ENCODE data around the gene ZFAND2A.
"Not testable (repeated sequence)": the region's sequence is repeated elsewhere in the genome, so short reads cannot be mapped to it uniquely, and the experiment has no call there.

ZFAND2A gene

DNA sequence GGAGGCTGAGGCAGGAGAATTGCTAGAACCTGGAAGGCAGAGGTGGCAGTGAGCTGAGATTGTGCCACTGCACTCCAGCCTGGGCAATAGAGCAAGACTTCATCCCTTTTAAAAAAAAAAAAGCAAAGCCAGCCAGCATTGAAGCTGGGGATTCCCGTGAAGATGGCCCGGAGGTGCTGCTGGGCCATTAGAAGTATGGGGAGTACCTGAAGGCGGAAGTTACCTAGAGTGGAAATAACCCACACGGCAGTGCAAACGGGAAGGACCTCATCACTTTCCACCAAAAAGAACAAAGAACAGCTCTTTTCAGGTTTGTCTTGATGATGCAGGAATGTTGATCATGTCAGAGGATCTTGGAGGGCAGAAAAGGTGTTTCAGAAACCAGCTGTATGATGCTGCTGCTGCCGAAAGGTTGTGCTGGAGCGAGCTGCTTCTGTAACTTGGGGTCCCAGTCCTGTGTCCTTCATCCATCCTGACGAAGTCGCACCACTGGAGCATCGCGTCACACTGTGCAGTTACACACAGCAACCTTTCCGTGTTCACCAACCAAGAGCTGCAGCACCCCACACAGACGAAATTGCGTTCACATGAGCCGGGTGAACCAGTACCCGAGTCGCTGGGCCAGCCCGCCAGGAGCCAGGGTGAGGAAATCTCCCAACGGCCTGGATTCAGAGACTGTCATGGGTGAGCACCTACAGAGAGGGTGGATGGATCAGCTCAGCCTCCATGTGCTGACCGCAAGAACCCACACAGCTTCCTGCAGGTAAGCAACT, 8.2 kb downstream of the ZFAND2A start:
- Histone ChIP-seq H3K27me3 (replicated peaks in 2 of 5; ENCODE audit: control insufficient read depth in 4 of 5, insufficient read depth in 5 of 5, low read length in 4 of 5) (no peaks in the 10 kb centered on the region), H3K4me1 (ENCODE audit: control extremely low read depth in 1 of 4, control insufficient read depth in 4 of 4, insufficient read depth in 4 of 4, low read length in 3 of 4) (no peaks in the 10 kb centered on the region), H3K27ac (ENCODE audit: insufficient read depth in 1 of 2, low read depth in 1 of 2, low read length in 2 of 2, poor library complexity in 1 of 2, severe bottlenecking in 2 of 2) (no peak overlapping the region), H3K36me3 (ENCODE audit: control insufficient read depth in 4 of 4, insufficient read depth in 4 of 4, low read length in 3 of 4) (peaks cover 14 to 65% (median 45%) of the 10 kb centered on the region in 4 experiments), H3K4me3 (ENCODE audit: control insufficient read depth in 1 of 7, extremely low read depth in 1 of 7, insufficient read depth in 4 of 7, low read depth in 2 of 7, low read length in 6 of 7) (no peak overlapping the region), H3K9me3 (ENCODE audit: control extremely low read depth in 1 of 5, control insufficient read depth in 4 of 5, insufficient read depth in 2 of 5, low read depth in 1 of 5, low read length in 4 of 5) (no peaks in the 10 kb centered on the region)
- ChIA-PET CTCF (interaction anchor here (1.0 to 1.5 kb wide), 4 partner anchors 9 to 25 kb away, joined by 3 to 7 read pairs (median 5); a partner anchor contains a TSS), POLR2A (no interaction called here)
- DNase-seq = no peak
- 95% methylated on average over 13 of the region's 20 CpGs for WGBS (ENCODE audit: insufficient coverage)

DNA sequence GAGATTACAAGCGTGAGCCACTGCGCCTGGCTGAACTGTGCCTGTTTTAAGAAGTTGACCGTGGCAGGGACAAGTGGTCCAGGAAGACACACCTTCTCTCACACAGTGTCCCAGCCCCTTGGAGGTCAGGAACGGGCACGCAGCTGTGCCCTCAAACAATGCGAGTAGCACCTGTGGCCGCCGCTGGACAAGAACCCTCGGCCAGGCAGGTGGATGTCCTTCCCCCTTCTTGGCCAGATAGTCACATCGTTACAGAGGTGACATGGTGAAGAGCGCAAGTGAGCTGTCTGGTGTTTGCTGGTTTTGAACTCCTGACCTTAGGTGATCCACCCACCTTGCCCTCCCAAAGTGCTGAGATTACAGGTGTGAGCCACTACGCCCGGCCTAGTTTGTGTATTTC, 8.8 kb downstream of the ZFAND2A start:
- ChIA-PET CTCF (interaction anchor here (1.0 to 1.5 kb wide), 4 partner anchors 8 to 25 kb away, joined by 3 to 7 read pairs (median 5); a partner anchor contains a TSS), POLR2A (no interaction called here)
- Histone ChIP-seq H3K4me3 (ENCODE audit: control insufficient read depth in 1 of 7, extremely low read depth in 1 of 7, insufficient read depth in 4 of 7, low read depth in 2 of 7, low read length in 6 of 7) (no peak overlapping the region), H3K36me3 (ENCODE audit: control insufficient read depth in 4 of 4, insufficient read depth in 4 of 4, low read length in 3 of 4) (peaks cover 12 to 60% (median 41%) of the 10 kb centered on the region in 4 experiments), H3K9me3 (ENCODE audit: control extremely low read depth in 1 of 5, control insufficient read depth in 4 of 5, insufficient read depth in 2 of 5, low read depth in 1 of 5, low read length in 4 of 5) (no peaks in the 10 kb centered on the region), H3K27me3 (replicated peaks in 2 of 5; ENCODE audit: control insufficient read depth in 4 of 5, insufficient read depth in 5 of 5, low read length in 4 of 5) (no peaks in the 10 kb centered on the region), H3K27ac (ENCODE audit: insufficient read depth in 1 of 2, low read depth in 1 of 2, low read length in 2 of 2, poor library complexity in 1 of 2, severe bottlenecking in 2 of 2) (no peak overlapping the region), H3K4me1 (ENCODE audit: control extremely low read depth in 1 of 4, control insufficient read depth in 4 of 4, insufficient read depth in 4 of 4, low read length in 3 of 4) (no peaks in the 10 kb centered on the region)
- no peak for DNase-seq
- 98% methylated on average over 9 of the region's 13 CpGs for WGBS (ENCODE audit: insufficient coverage)

- no peak overlapping the region for H3K4me3 ChIP-seq (ENCODE audit: control insufficient read depth in 1 of 7, extremely low read depth in 1 of 7, insufficient read depth in 4 of 7, low read depth in 2 of 7, low read length in 6 of 7)
- ChIA-PET CTCF (interaction anchor here (1.5 kb wide), 1 partner anchor 11 kb away, joined by 7 read pairs; a partner anchor contains a TSS), POLR2A (no interaction called here)
- no peak for DNase-seq
- peaks cover 12 to 56% (median 39%) of the 10 kb centered on the region in 4 experiments for H3K36me3 ChIP-seq (ENCODE audit: control insufficient read depth in 4 of 4, insufficient read depth in 4 of 4, low read length in 3 of 4)
- H3K27ac ChIP-seq (ENCODE audit: insufficient read depth in 1 of 2, low read depth in 1 of 2, low read length in 2 of 2, poor library complexity in 1 of 2, severe bottlenecking in 2 of 2) = no peak overlapping the region
- WGBS (ENCODE audit: insufficient coverage) = 96% methylated on average over 6 of the region's 9 CpGs
- no peaks in the 10 kb centered on the region for H3K4me1 ChIP-seq (ENCODE audit: control extremely low read depth in 1 of 4, control insufficient read depth in 4 of 4, insufficient read depth in 4 of 4, low read length in 3 of 4)
- no peaks in the 10 kb centered on the region for H3K27me3 ChIP-seq (replicated peaks in 2 of 5; ENCODE audit: control insufficient read depth in 4 of 5, insufficient read depth in 5 of 5, low read length in 4 of 5)
- no peaks in the 10 kb centered on the region for H3K9me3 ChIP-seq (ENCODE audit: control extremely low read depth in 1 of 5, control insufficient read depth in 4 of 5, insufficient read depth in 2 of 5, low read depth in 1 of 5, low read length in 4 of 5)
Measured at GRCh38 chr7:1150400-1151002, 9.5 kb downstream of the ZFAND2A start.

DNA sequence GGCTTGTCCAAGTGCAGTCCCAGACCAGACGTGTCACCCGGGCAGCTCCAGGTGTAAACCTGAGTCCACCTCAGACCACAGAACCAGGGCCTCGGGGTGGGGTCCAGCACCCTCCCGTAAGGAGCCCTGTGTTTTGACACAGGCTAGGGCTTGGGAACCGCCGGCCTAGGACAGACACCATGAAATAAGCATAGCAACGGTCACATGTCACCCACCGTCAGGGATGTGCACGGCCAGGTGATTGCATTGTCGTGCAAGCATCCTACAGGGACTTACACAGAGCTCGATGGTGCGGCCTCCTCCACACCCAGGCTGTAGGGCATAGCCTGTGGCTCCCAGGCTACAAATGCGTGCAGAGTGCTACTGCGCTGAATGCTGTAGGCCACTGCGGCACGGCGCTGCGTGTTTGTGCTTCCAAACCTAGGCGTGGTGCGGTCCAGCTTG, 10.6 kb downstream of the ZFAND2A start:
- ChIA-PET POLR2A (no interaction called here), CTCF (interaction anchor here (1.0 kb wide), 1 partner anchor 10 kb away, joined by 4 read pairs; no protein-coding TSS in a partner anchor)
- H3K27me3 ChIP-seq (replicated peaks in 2 of 5; ENCODE audit: control insufficient read depth in 4 of 5, insufficient read depth in 5 of 5, low read length in 4 of 5) = no peaks in the 10 kb centered on the region
- no peaks in the 10 kb centered on the region for H3K9me3 ChIP-seq (ENCODE audit: control extremely low read depth in 1 of 5, control insufficient read depth in 4 of 5, insufficient read depth in 2 of 5, low read depth in 1 of 5, low read length in 4 of 5)
- peaks cover 12 to 46% (median 31%) of the 10 kb centered on the region in 4 experiments for H3K36me3 ChIP-seq (ENCODE audit: control insufficient read depth in 4 of 4, insufficient read depth in 4 of 4, low read length in 3 of 4)
- WGBS (ENCODE audit: insufficient coverage) = 97% methylated on average over 20 of the region's 20 CpGs
- DNase-seq = no peak
- H3K4me1 ChIP-seq (ENCODE audit: control extremely low read depth in 1 of 4, control insufficient read depth in 4 of 4, insufficient read depth in 4 of 4, low read length in 3 of 4) = peaks cover 0 to 2% (median under 1%) of the 10 kb centered on the region in 4 experiments
- no peak overlapping the region for H3K27ac ChIP-seq (ENCODE audit: insufficient read depth in 1 of 2, low read depth in 1 of 2, low read length in 2 of 2, poor library complexity in 1 of 2, severe bottlenecking in 2 of 2)
- H3K4me3 ChIP-seq (ENCODE audit: control insufficient read depth in 1 of 7, extremely low read depth in 1 of 7, insufficient read depth in 4 of 7, low read depth in 2 of 7, low read length in 6 of 7) = no peak overlapping the region

GRCh38 chr7:1147873-1148272, 12.1 kb downstream of the ZFAND2A start:
- H3K4me1 ChIP-seq (ENCODE audit: control extremely low read depth in 1 of 4, control insufficient read depth in 4 of 4, insufficient read depth in 4 of 4, low read length in 3 of 4); CTCF ChIA-PET; H3K27ac ChIP-seq (ENCODE audit: insufficient read depth in 1 of 2, low read depth in 1 of 2, low read length in 2 of 2, poor library complexity in 1 of 2, severe bottlenecking in 2 of 2); H3K4me3 ChIP-seq (ENCODE audit: control insufficient read depth in 1 of 7, extremely low read depth in 1 of 7, insufficient read depth in 4 of 7, low read depth in 2 of 7, low read length in 6 of 7); H3K9me3 ChIP-seq (ENCODE audit: control extremely low read depth in 1 of 5, control insufficient read depth in 4 of 5, insufficient read depth in 2 of 5, low read depth in 1 of 5, low read length in 4 of 5); H3K27me3 ChIP-seq (replicated peaks in 2 of 5; ENCODE audit: control insufficient read depth in 4 of 5, insufficient read depth in 5 of 5, low read length in 4 of 5); DNase-seq; POLR2A ChIA-PET: not testable (repeated sequence)
- H3K36me3 ChIP-seq (ENCODE audit: control insufficient read depth in 4 of 4, insufficient read depth in 4 of 4, low read length in 3 of 4) = peaks cover 8 to 31% (median 19%) of the 10 kb centered on the region in 4 experiments
- WGBS (ENCODE audit: insufficient coverage) = 100% methylated on average over 1 of the region's 12 CpGs

DNA sequence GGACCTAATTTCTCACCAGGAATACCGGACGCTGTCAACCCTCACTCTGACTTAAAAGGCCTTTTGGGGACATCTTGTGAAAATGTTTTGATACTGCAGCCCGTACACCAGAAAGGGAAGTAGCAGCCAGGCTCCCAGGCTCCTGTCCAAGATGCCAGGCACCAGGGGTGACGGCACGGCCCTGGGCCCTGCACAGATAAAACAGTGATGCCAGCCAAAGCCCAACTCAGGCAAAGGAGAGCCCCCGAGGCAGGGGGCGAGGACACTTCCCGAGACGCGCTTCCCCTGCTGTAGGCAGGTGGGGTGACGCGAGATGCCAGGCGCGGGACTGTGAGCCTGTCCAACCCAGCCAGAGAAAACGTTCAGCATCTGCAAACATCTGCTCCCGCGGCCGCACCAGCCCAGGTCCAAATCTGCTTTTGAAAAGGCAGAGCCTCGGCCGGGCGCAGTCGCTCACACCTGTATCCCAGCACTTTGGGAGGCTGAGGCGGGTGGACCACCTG, 15.7 kb downstream of the ZFAND2A start:
- Histone ChIP-seq H3K27me3 (replicated peaks in 2 of 5; ENCODE audit: control insufficient read depth in 4 of 5, insufficient read depth in 5 of 5, low read length in 4 of 5) (no peaks in the 10 kb centered on the region), H3K27ac (ENCODE audit: insufficient read depth in 1 of 2, low read depth in 1 of 2, low read length in 2 of 2, poor library complexity in 1 of 2, severe bottlenecking in 2 of 2) (no peak overlapping the region), H3K4me3 (ENCODE audit: control insufficient read depth in 1 of 7, extremely low read depth in 1 of 7, insufficient read depth in 4 of 7, low read depth in 2 of 7, low read length in 6 of 7) (peak overlapping the region in 1 of 7 experiments; percentile 42), H3K9me3 (ENCODE audit: control extremely low read depth in 1 of 5, control insufficient read depth in 4 of 5, insufficient read depth in 2 of 5, low read depth in 1 of 5, low read length in 4 of 5) (no peaks in the 10 kb centered on the region), H3K36me3 (ENCODE audit: control insufficient read depth in 4 of 4, insufficient read depth in 4 of 4, low read length in 3 of 4) (peaks cover 0 to 3% (median under 1%) of the 10 kb centered on the region in 4 experiments), H3K4me1 (ENCODE audit: control extremely low read depth in 1 of 4, control insufficient read depth in 4 of 4, insufficient read depth in 4 of 4, low read length in 3 of 4) (peaks cover 0 to 7% (median 2%) of the 10 kb centered on the region in 4 experiments)
- DNase-seq = peak; percentile 56 to 60 (median 58)
- ChIA-PET POLR2A (interaction anchor here (0.7 kb wide), 1 partner anchor 151 kb away, joined by 3 read pairs; no protein-coding TSS in a partner anchor), CTCF (interaction anchor here (0.9 to 2.6 kb wide), 9 partner anchors 13 to 190 kb away, joined by 3 to 16 read pairs (median 4); partner anchors contain the start of genes ADAP1 and GPER1)
- WGBS (ENCODE audit: insufficient coverage) = 28% methylated on average over 12 of the region's 23 CpGs
